ENCODE results near the gene BICD1. TPM values are rescaled to one million over a fixed set of nuclear protein-coding genes. Genes with fewer than 3 reads are reported as not detected.

Gene BICD1
- total RNA-seq, 1 donor from 2014 or later = 6.1 TPM

- no peak for TF ChIP-seq CTCF (IDR thresholded peaks at IDR 0.05; ENCODE audit: insufficient read depth, low read length, severe bottlenecking)
- H3K4me3 ChIP-seq (ENCODE audit: low read depth, low read length) = no peak overlapping the region
- H3K36me3 ChIP-seq (ENCODE audit: control insufficient read depth, insufficient read depth, low read length) = no peaks in the 10 kb centered on the region
- DNase-seq (ENCODE audit: low read depth) (no peak), FAIRE-seq (no peak)
- H3K27me3 ChIP-seq (ENCODE audit: control insufficient read depth, insufficient read depth, low read length) = no peaks in the 10 kb centered on the region
Measured at GRCh38 chr12:32395026-32395425, 288.4 kb downstream of the BICD1 start.

GRCh38 chr12:32397696-32398095 lies 291.0 kb downstream of the BICD1 start:
- FAIRE-seq = no peak

DNA sequence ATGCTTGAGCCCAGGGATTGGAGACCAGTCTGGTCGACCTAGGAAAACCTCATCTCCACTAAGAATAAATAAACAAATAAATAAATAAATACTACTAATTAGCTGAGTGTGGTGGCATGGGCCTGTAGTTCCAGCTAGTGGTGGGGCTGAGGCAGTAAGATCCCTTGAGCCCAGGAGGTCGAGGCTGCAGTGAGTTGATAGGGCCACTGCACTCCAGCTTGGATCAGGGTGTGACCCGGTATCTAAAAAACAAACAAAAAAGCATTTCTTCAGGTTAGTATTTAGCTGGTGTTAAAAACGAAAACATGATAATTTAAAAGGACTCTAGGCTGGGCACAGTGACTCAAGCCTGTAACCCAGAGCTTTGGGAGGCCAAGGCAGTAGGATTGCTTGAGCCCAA lies 291.5 kb downstream of the BICD1 start:
- H3K27me3 ChIP-seq (ENCODE audit: control insufficient read depth, insufficient read depth, low read length) = no peaks in the 10 kb centered on the region
- no peak for FAIRE-seq
- H3K36me3 ChIP-seq (ENCODE audit: control insufficient read depth, insufficient read depth, low read length) = no peaks in the 10 kb centered on the region
- no peak for DNase-seq (ENCODE audit: low read depth)
- H3K4me3 ChIP-seq (ENCODE audit: low read depth, low read length) = no peak overlapping the region
- no peak for TF ChIP-seq CTCF (IDR thresholded peaks at IDR 0.05; ENCODE audit: insufficient read depth, low read length, severe bottlenecking)

More at GRCh38 chr12:32397696-32398095, 291.0 kb downstream of the BICD1 start:
- TF ChIP-seq CTCF (IDR thresholded peaks at IDR 0.05; ENCODE audit: insufficient read depth, low read length, severe bottlenecking) = no peak
- H3K27me3 ChIP-seq (ENCODE audit: control insufficient read depth, insufficient read depth, low read length) = no peaks in the 10 kb centered on the region
- no peak overlapping the region for H3K4me3 ChIP-seq (ENCODE audit: low read depth, low read length)
- no peaks in the 10 kb centered on the region for H3K36me3 ChIP-seq (ENCODE audit: control insufficient read depth, insufficient read depth, low read length)
- no peak for DNase-seq (ENCODE audit: low read depth)

DNA sequence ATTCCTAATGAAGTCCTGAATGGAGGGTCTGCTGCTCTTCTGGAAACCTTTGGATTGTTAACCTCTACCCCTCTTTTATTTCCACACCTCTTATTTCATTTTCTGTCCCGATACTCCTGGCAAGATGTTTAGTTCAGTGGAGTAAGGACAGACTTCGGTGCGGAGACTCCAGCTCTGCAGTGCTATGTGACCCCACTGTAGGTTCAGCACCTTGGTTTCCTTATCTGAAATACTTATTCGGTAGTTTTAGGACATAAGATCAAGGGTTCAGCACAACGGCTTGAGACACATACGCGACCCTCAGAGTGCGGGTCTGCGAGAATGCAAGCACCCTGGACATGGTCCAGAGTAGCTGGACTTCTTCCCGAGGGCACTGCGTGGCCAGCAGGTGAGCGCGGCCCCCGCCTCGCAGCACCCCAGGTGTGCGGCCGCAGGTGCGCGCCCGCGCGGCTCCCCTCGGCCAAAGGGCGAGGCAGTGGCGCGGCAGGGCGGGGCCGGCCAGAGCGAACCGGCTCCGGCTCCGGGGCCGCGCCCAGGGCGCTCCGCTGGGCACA lies 292.2 kb downstream of the BICD1 start:
- peak overlapping the region; percentile 95 for H3K4me3 ChIP-seq (ENCODE audit: low read depth, low read length)
- DNase-seq (ENCODE audit: low read depth) = no peak
- H3K27me3 ChIP-seq (ENCODE audit: control insufficient read depth, insufficient read depth, low read length) = no peaks in the 10 kb centered on the region
- TF ChIP-seq CTCF (IDR thresholded peaks at IDR 0.05; ENCODE audit: insufficient read depth, low read length, severe bottlenecking) = no peak
- no peak for FAIRE-seq
- no peaks in the 10 kb centered on the region for H3K36me3 ChIP-seq (ENCODE audit: control insufficient read depth, insufficient read depth, low read length)

DNA sequence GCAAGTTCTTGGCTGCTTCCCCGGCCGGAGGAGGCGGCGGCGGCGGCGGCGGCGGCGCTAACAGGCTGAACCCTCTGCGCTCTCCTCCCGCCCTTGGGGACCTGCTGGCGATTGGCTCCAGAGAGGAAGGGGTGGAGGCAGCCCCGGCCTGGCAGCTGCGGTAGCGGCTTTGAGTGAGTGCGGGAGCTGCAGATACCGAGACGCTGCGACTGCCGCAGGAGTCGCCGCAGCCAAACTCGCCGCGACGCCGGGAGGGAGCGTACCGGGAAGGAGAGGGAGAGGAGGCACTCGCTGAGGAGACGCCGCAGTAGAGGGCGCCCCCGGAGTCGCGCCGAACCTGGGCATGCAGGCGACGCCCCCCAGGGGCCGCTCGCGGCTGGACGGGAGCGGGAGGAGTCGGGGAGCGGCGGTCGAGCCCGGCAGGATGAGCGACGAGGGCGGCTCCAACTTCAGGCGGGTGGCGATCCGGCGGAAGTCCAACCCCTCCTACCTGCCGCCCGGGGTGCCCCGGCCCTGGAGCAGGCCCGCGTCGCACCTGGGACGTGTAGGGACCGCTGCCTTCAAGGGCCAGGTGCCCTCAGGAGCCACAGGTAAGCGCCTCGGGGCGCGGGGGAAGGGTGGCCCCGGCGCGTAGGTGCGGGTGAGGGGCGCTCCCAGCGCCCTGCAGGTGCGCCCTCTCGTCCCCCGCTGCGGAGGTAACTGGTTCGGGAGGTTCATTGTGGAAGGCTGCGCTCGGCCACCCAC lies 292.9 kb downstream of the BICD1 start, which contains the start of gene FGD4:
TSS of gene FGD4 (plus strand) at position 189 of the 744 bp plus-strand sequence.
- TF ChIP-seq CTCF (IDR thresholded peaks at IDR 0.05; ENCODE audit: insufficient read depth, low read length, severe bottlenecking) = peak; percentile 63
- FAIRE-seq = no peak
- Histone ChIP-seq H3K27me3 (ENCODE audit: control insufficient read depth, insufficient read depth, low read length) (no peaks in the 10 kb centered on the region), H3K36me3 (ENCODE audit: control insufficient read depth, insufficient read depth, low read length) (no peaks in the 10 kb centered on the region), H3K4me3 (ENCODE audit: low read depth, low read length) (peak within 1 kb of the TSS; percentile 95)
- DNase-seq (ENCODE audit: low read depth) = peak; percentile 79
